Measurements from ENCODE around the gene MYO1B.

GRCh38 chr2:191352536-191352935 is 107.3 kb downstream of the MYO1B start:
- TF ChIP-seq POLR2A (IDR thresholded peaks at IDR 0.05): no peak
- TF ChIP-seq, protein P1, sequence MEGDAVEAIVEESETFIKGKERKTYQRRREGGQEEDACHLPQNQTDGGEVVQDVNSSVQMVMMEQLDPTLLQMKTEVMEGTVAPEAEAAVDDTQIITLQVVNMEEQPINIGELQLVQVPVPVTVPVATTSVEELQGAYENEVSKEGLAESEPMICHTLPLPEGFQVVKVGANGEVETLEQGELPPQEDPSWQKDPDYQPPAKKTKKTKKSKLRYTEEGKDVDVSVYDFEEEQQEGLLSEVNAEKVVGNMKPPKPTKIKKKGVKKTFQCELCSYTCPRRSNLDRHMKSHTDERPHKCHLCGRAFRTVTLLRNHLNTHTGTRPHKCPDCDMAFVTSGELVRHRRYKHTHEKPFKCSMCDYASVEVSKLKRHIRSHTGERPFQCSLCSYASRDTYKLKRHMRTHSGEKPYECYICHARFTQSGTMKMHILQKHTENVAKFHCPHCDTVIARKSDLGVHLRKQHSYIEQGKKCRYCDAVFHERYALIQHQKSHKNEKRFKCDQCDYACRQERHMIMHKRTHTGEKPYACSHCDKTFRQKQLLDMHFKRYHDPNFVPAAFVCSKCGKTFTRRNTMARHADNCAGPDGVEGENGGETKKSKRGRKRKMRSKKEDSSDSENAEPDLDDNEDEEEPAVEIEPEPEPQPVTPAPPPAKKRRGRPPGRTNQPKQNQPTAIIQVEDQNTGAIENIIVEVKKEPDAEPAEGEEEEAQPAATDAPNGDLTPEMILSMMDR (IDR thresholded peaks at IDR 0.05): no peak
